Esophagus muscularis mucosa (tissue), 4 donors: Measurements from ENCODE around the gene GPR78. TPM values are rescaled to one million over a fixed set of nuclear protein-coding genes. Genes with fewer than 3 reads are reported as not detected.

Source experiments
- DNase-seq: peaks from one replicate; pipeline ENCODE4 v3.0.0-alpha.2; 2017; ENCODE audit errors: extremely low spot score
- H3K27ac ChIP-seq, 4 donors: fragments of 200-600 bp; sonication (generic); replicated peaks in 1 of 4; 1 replicate in 3 of 4; 2 replicates in 1 of 4; pipeline ENCODE4 v1.5.1; 2016 to 2019; ENCODE audit warnings: mild to moderate bottlenecking in 1 of 4
- H3K27me3 ChIP-seq, 4 donors: fragments of 200-600 bp; sonication (generic); one replicate each; pipeline versions ENCODE4 v1.5.1 to v1.6.0; 2016 to 2019
- H3K36me3 ChIP-seq, 4 donors: fragments of 200-600 bp; sonication (generic); one replicate each; pipeline ENCODE4 v1.5.1; 2016 to 2019
- H3K4me1 ChIP-seq, 4 donors: fragments of 200-600 bp; sonication (generic); one replicate each; pipeline ENCODE4 v1.5.1; 2016 to 2019
- H3K4me3 ChIP-seq, 4 donors: fragments of 200-600 bp; sonication (generic); 1 replicate in 2 of 4; 2 replicates in 2 of 4; pipeline ENCODE4 v1.5.1; 2016 to 2019; ENCODE audit warnings: mild to moderate bottlenecking in 4 of 4, moderate library complexity in 1 of 4
- H3K9me3 ChIP-seq, 4 donors: fragments of 200-600 bp; sonication (generic); 1 replicate in 3 of 4; 2 replicates in 1 of 4; pipeline ENCODE4 v1.5.1; 2016 to 2019
- EP300 ChIP-seq: sonication (generic); formaldehyde crosslinking; IDR thresholded peaks from one replicate; pipeline ENCODE4 v1.6.1; 2017; ENCODE audit warnings: antibody characterized with exemption
- POLR2A ChIP-seq: fragments of 450-650 bp; IDR thresholded peaks from one replicate; pipeline ENCODE4 v1.6.1; 2017; ENCODE audit warnings: antibody characterized with exemption, moderate library complexity, mild to moderate bottlenecking, low read depth
- POLR2AphosphoS5 ChIP-seq, 2 donors: sonication (generic); formaldehyde crosslinking; IDR thresholded peaks; one replicate each; pipeline ENCODE4 v1.6.1; 2017; ENCODE audit warnings: antibody characterized with exemption in 2 of 2
- WGBS: methylation state at CpG from one replicate; pipeline ENCODE4 v1.1.5; 2018; 5-methylcytosine and 5-hydroxymethylcytosine counted together
- intact Hi-C: fragments of 100-400 bp; cut with DNase I; formaldehyde crosslinking; loops from one replicate; pipeline ENCODE4 v1.15.1; 2023
- total RNA-seq, 4 donors: library from RNA; depleted of rRNA; stranded (reverse); fragments of >200 nt; gene quantifications; one replicate each; pipeline versions ENCODE4 v1.1.0 to v1.2.1, GENCODE V29; 2016
- TF ChIP-seq, protein P1 (sequence below), 3 experiments: fragments of 200-600 bp in 2 of 3; fragments of 450-650 bp in 1 of 3; sonication (generic) in 2 of 3; IDR thresholded peaks; one replicate each; pipeline ENCODE4 v1.5.1; 2017 to 2019; ENCODE audit warnings: antibody characterized with exemption in 3 of 3, mild to moderate bottlenecking in 2 of 3, moderate library complexity in 1 of 3

The GPR78 gene
- total RNA-seq, 4 donors from 2014 or later: not detected

GRCh38 chr4:8558080-8558960, 21.9 kb upstream of the GPR78 start:
- no peaks in the 10 kb centered on the region for H3K36me3 ChIP-seq
- H3K4me3 ChIP-seq: no peak overlapping the region
- intact Hi-C loops: no loop called here
- H3K27ac ChIP-seq: no peak overlapping the region
- 85% methylated on average over 17 of the region's 21 CpGs for WGBS
- H3K9me3 ChIP-seq: no peaks in the 10 kb centered on the region
- H3K4me1 ChIP-seq: no peaks in the 10 kb centered on the region
- H3K27me3 ChIP-seq: peaks cover 0 to 43% (median 0%) of the 10 kb centered on the region in 4 donors
- TF ChIP-seq, protein P1, sequence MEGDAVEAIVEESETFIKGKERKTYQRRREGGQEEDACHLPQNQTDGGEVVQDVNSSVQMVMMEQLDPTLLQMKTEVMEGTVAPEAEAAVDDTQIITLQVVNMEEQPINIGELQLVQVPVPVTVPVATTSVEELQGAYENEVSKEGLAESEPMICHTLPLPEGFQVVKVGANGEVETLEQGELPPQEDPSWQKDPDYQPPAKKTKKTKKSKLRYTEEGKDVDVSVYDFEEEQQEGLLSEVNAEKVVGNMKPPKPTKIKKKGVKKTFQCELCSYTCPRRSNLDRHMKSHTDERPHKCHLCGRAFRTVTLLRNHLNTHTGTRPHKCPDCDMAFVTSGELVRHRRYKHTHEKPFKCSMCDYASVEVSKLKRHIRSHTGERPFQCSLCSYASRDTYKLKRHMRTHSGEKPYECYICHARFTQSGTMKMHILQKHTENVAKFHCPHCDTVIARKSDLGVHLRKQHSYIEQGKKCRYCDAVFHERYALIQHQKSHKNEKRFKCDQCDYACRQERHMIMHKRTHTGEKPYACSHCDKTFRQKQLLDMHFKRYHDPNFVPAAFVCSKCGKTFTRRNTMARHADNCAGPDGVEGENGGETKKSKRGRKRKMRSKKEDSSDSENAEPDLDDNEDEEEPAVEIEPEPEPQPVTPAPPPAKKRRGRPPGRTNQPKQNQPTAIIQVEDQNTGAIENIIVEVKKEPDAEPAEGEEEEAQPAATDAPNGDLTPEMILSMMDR (IDR thresholded peaks at IDR 0.05): no peak
- no peak for TF ChIP-seq EP300
- TF ChIP-seq POLR2AphosphoS5 (IDR thresholded peaks at IDR 0.05): no peak
- no peak for TF ChIP-seq POLR2A
- DNase-seq: no peak

DNA sequence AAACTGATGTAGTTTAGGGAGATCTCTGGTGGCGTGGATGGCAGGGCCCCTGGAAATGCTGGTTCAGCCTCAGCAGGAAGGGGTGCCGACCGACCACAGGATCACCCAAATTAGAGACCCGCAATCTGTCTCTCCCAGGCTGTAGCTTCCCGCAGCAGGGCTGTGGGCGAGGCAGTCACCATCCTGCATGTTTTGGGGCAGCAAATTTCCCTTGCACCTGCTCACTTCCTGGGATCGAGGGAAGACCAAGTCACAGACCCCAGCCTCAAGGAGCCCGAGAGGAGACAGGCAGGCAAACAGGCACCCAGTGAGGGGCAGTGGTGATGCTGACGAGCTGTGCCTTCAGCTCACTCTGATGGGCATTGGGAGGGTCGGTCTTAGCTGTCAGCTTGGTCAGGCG, 21.2 kb upstream of the GPR78 start:
- H3K4me1 ChIP-seq: no peaks in the 10 kb centered on the region
- H3K27ac ChIP-seq: no peak overlapping the region
- intact Hi-C loops: no loop called here
- WGBS: 100% methylated on average over 4 of the region's 11 CpGs
- no peak overlapping the region for H3K4me3 ChIP-seq
- no peak for DNase-seq
- TF ChIP-seq POLR2AphosphoS5 (IDR thresholded peaks at IDR 0.05): no peak
- TF ChIP-seq, protein P1 (IDR thresholded peaks at IDR 0.05): no peak
- no peak for TF ChIP-seq EP300
- no peak for TF ChIP-seq POLR2A
- no peaks in the 10 kb centered on the region for H3K36me3 ChIP-seq
- H3K27me3 ChIP-seq: peaks cover 0 to 42% (median 0%) of the 10 kb centered on the region in 4 donors
- no peaks in the 10 kb centered on the region for H3K9me3 ChIP-seq

- intact Hi-C loops: no loop called here
- no peaks in the 10 kb centered on the region for H3K36me3 ChIP-seq
- H3K4me3 ChIP-seq: no peak overlapping the region
- DNase-seq: no peak
- H3K27ac ChIP-seq: no peak overlapping the region
- no peaks in the 10 kb centered on the region for H3K4me1 ChIP-seq
- TF ChIP-seq POLR2AphosphoS5 (IDR thresholded peaks at IDR 0.05) (no peak), EP300 (no peak), POLR2A (no peak)
- TF ChIP-seq, protein P1 (IDR thresholded peaks at IDR 0.05): no peak
- no peaks in the 10 kb centered on the region for H3K9me3 ChIP-seq
- WGBS: 71% methylated on average over 5 of the region's 12 CpGs
- peaks cover 0 to 36% (median 0%) of the 10 kb centered on the region in 4 donors for H3K27me3 ChIP-seq
Measured at GRCh38 chr4:8559524-8560264, 20.5 kb upstream of the GPR78 start.

DNA sequence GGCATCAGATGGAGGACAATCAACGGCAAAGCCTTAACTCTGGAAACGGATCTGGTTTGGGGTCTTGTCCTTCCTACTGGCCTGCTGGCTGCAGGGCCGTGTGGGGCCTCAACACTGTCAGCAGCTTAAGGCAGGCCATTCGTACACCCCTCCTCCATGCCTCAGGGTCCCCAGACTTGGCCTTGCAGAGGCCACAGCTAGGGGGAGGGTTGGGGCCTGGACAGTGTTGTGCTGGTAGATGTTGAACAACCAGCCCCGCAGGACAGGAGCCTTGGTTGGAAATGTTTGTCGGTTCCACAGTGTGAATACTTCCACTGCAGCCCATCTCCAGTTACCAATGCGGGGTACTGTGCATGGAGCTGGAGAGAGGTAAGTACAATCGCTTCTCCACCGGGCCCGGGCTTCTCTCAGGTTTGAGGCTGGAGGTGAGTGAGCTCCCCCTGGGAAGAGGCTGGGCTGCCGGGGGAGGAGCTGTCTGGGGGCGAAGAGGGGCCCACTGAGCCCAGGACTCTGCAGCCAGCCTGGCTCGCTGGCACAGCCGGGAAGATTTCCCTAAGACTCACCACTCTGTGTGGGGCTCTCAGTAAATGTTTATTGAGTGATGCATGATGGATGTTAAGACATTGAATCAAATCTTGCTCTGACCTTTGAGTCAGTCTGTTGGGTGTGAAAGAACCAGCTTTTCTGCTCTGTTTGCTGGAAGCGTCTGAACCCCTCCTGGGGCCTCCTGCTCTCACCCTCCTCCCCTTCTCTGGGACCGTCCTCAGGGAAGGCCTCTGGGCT, 19.7 kb upstream of the GPR78 start:
- H3K27ac ChIP-seq: no peak overlapping the region
- H3K27me3 ChIP-seq: peaks cover 0 to 36% (median 0%) of the 10 kb centered on the region in 4 donors
- intact Hi-C loops: no loop called here
- TF ChIP-seq EP300 (no peak), POLR2AphosphoS5 (IDR thresholded peaks at IDR 0.05) (no peak), POLR2A (no peak)
- TF ChIP-seq, protein P1 (IDR thresholded peaks at IDR 0.05): no peak
- no peaks in the 10 kb centered on the region for H3K9me3 ChIP-seq
- H3K4me1 ChIP-seq: no peaks in the 10 kb centered on the region
- no peak for DNase-seq
- 60% methylated on average over 5 of the region's 16 CpGs for WGBS
- no peaks in the 10 kb centered on the region for H3K36me3 ChIP-seq
- H3K4me3 ChIP-seq: no peak overlapping the region
